MCF 10A (cell line): ENCODE data around the gene RAB6C. TPM values are rescaled to one million over a fixed set of nuclear protein-coding genes. Genes with fewer than 3 reads are reported as not detected.
"Not testable (repeated sequence)": the region's sequence is repeated elsewhere in the genome, so short reads cannot be mapped to it uniquely, and the experiment has no call there.

Experiments
- BruUV-seq: library from RNA; stranded (reverse); fragments of 400-500 nt; replicated peaks from 2 replicates; lab custom pipeline; 2021; lab: Mats Ljungman, UMichigan
- CTCF ChIA-PET: fragments of 300-600 bp; sonication (Branson Sonifier 250); formaldehyde crosslinking; extraction: SDS; loops from one replicate; lab custom pipeline; 2021; ENCODE audit warnings: antibody characterized with exemption, inconsistent platforms; lab: Yijun Ruan, JAX
- POLR2A ChIA-PET: fragments of 300-600, 350-650 bp; sonication (Branson Sonifier 250); formaldehyde crosslinking; extraction: SDS; loops from one replicate; lab custom pipeline; 2020; ENCODE audit warnings: antibody characterized with exemption, inconsistent platforms; lab: Yijun Ruan, JAX
- DNase-seq: peaks from one replicate; pipeline ENCODE4 v3.0.0-alpha.2; 2018; ENCODE audit not compliant: unreplicated experiment
- H3K27ac Mint-ChIP-seq: one replicate; pipeline ENCODE4 v1.8.0; 2022; ENCODE audit warnings: mild to moderate bottlenecking, low read depth, mixed read lengths; ENCODE audit not compliant: unreplicated experiment
- H3K27me3 Mint-ChIP-seq: one replicate; pipeline ENCODE4 v1.8.0; 2022; ENCODE audit warnings: mixed read lengths; ENCODE audit not compliant: insufficient read depth, unreplicated experiment
- H3K36me3 Mint-ChIP-seq: one replicate; pipeline ENCODE4 v1.8.0; 2022; ENCODE audit warnings: mild to moderate bottlenecking, moderate library complexity, mixed read lengths; ENCODE audit not compliant: insufficient read depth, unreplicated experiment
- H3K4me1 Mint-ChIP-seq: one replicate; pipeline ENCODE4 v1.8.0; 2022; ENCODE audit warnings: mixed read lengths; ENCODE audit not compliant: insufficient read depth, unreplicated experiment
- H3K4me3 Mint-ChIP-seq: one replicate; pipeline ENCODE4 v1.8.0; 2022; ENCODE audit warnings: mild to moderate bottlenecking, moderate library complexity, mixed read lengths; ENCODE audit not compliant: unreplicated experiment
- H3K9me3 Mint-ChIP-seq: one replicate; pipeline ENCODE4 v1.8.0; 2022; ENCODE audit warnings: mixed read lengths; ENCODE audit not compliant: unreplicated experiment
- CTCF ChIP-seq: fragments of 200-600 bp; IDR thresholded peaks from one replicate; pipeline ENCODE4 v1.8.0; 2022; ENCODE audit warnings: antibody characterized with exemption, mild to moderate bottlenecking; ENCODE audit not compliant: unreplicated experiment
- intact Hi-C: fragments of 100-400 bp; cut with micrococcal nuclease; formaldehyde crosslinking; loops from 2 replicates; pipeline ENCODE4 v1.14.1; 2022
- total RNA-seq: library from RNA; stranded (reverse); gene quantifications from 2 replicates; pipeline ENCODE4 v1.2.3, GENCODE V29; 2022

RAB6C gene
- total RNA-seq, 1 experiment from 2014 or later = not detected

DNA sequence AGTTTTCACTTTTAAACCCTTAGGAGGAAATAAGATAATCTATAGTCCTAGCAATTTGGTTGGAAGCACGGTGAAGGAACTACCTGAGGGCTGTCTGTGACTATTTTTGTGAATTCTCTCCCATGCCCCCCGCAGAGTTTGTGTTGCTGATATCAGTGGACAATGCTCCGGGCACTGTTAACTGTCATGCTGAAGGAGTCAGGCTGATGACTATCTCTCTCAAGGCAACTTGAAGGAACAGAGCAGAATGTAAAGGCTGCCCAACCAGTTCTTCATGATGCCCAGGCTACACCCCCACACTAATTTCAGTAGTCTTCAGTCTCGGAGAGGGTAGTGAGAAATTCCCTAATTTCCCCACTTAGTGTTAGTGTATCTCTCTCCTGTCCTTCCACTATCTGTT, 21.6 kb upstream of the RAB6C start:
- no TSS peak for BruUV-seq
- no peak for DNase-seq
- Mint-ChIP-seq H3K36me3 (no peaks in the 10 kb centered on the region), H3K27ac (no peak overlapping the region), H3K9me3 (no peaks in the 10 kb centered on the region), H3K4me3 (no peak overlapping the region), H3K4me1 (no peaks in the 10 kb centered on the region), H3K27me3 (no peaks in the 10 kb centered on the region)
- ChIA-PET CTCF (no interaction called here), POLR2A (no interaction called here)
- intact Hi-C loops = no loop called here
- no peak for TF ChIP-seq CTCF

DNA sequence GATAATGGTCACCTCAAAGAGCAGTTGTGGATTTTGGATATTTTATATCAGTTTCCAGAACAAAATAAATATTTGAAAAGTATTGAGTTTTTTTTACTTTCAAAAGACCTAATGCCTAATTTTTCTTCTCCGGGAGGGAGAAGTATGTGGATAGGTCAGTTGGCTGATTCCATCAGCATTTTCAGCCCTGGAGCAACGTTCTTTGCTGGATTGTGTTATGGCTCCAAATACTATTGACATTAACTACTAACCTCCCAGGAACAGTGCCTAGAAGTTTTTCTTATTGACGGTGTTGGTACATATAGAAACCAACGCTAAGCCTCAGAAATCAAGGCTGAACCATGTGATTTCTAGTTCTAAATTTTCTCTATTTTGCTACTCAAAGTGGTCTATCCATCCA, 20.7 kb upstream of the RAB6C start:
- POLR2A ChIA-PET, CTCF ChIA-PET, H3K4me3 Mint-ChIP-seq, H3K27ac Mint-ChIP-seq, H3K4me1 Mint-ChIP-seq, BruUV-seq, H3K36me3 Mint-ChIP-seq, H3K27me3 Mint-ChIP-seq, intact Hi-C loops, H3K9me3 Mint-ChIP-seq, DNase-seq: not testable (repeated sequence)

DNA sequence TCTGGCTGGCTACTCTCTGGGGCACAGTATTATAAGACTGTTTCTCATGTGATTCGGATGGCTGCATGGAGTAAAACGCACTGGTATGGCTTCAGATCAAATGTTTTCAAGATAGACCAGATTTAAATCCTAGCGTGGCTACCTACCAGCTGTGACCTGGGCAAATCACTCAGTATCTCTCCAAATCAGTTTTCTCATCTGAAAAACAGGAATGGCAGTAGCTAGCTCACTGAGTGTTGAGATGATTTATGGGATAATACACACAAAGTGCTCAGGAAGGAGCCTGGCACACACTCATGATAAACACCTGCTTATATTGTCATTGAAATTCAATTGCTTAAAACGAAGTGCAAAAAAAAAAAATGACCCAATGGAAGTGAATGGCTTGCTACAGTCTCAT, 10.9 kb upstream of the RAB6C start:
- H3K27ac Mint-ChIP-seq, H3K4me1 Mint-ChIP-seq, H3K36me3 Mint-ChIP-seq, H3K4me3 Mint-ChIP-seq, BruUV-seq, CTCF ChIA-PET, DNase-seq, H3K9me3 Mint-ChIP-seq, intact Hi-C loops, POLR2A ChIA-PET: not testable (repeated sequence)
- peaks cover 41% of the 10 kb centered on the region for H3K27me3 Mint-ChIP-seq

- Mint-ChIP-seq H3K4me3 (no peak overlapping the region), H3K27ac (no peak overlapping the region), H3K36me3 (no peaks in the 10 kb centered on the region), H3K9me3 (no peaks in the 10 kb centered on the region), H3K4me1 (no peaks in the 10 kb centered on the region), H3K27me3 (peaks cover 42% of the 10 kb centered on the region)
- intact Hi-C loops = no loop called here
- ChIA-PET POLR2A (no interaction called here), CTCF (no interaction called here)
- no peak for DNase-seq
- BruUV-seq = no TSS peak
- no peak for TF ChIP-seq CTCF
Observed at GRCh38 chr2:129975016-129975774, 4.3 kb upstream of the RAB6C start.

DNA sequence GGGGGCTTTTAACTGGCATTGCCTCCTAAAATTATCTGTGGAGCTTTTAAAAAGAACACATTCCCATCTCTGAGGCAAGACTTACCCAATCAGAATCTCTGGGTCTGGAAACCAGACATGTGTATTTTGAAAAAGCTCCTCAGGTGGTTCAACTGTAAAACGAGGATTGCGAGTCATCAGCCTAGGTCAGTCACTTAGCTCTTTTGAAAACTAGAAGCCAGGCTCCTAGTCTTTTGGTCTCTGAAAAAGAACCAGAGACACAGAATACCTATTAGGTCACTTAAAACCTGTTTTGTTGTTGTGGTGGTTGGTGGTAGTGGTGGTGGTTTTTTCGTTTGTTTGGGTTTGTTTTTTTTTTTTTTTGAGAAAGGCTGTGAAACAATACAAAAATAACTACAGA, 2.5 kb upstream of the RAB6C start:
- POLR2A ChIA-PET, H3K9me3 Mint-ChIP-seq, H3K27ac Mint-ChIP-seq, H3K4me3 Mint-ChIP-seq, intact Hi-C loops, H3K4me1 Mint-ChIP-seq, DNase-seq, CTCF ChIA-PET, BruUV-seq, H3K36me3 Mint-ChIP-seq: not testable (repeated sequence)
- H3K27me3 Mint-ChIP-seq = peaks cover 35% of the 10 kb centered on the region
